Measurements from ENCODE around the gene BCL3. TPM values are rescaled to one million over a fixed set of nuclear protein-coding genes. Genes with fewer than 3 reads are reported as not detected.

BCL3 gene
- total RNA-seq, 1 donor from 2014 or later: not detected

DNA sequence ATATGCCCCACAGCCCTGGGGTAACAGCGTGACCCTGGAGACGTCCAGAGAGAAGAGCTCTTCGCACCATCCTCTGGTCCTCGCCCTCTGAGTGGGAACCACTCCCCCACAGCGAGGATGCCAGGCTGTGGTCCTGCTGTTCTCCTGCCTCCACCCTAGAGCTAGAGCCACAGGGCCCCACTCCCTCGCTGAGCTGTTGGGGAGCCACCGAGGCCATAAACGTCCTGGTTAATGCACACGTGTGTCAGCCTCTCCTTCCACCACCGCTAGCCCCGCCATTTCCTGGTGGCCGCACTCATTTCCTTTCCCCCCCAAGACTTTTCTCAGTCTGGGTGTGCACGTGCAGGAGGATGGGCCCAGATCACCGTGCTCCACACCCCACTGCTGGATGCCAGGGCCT is 38.0 kb upstream of the BCL3 start:
- H4K20me1 ChIP-seq (ENCODE audit: low read depth): no peaks in the 10 kb centered on the region
- H3K4me3 Mint-ChIP-seq: no peak overlapping the region
- no peak for TF ChIP-seq EZH2phosphoT487 (IDR thresholded peaks at IDR 0.05)
- TF ChIP-seq, protein P1, sequence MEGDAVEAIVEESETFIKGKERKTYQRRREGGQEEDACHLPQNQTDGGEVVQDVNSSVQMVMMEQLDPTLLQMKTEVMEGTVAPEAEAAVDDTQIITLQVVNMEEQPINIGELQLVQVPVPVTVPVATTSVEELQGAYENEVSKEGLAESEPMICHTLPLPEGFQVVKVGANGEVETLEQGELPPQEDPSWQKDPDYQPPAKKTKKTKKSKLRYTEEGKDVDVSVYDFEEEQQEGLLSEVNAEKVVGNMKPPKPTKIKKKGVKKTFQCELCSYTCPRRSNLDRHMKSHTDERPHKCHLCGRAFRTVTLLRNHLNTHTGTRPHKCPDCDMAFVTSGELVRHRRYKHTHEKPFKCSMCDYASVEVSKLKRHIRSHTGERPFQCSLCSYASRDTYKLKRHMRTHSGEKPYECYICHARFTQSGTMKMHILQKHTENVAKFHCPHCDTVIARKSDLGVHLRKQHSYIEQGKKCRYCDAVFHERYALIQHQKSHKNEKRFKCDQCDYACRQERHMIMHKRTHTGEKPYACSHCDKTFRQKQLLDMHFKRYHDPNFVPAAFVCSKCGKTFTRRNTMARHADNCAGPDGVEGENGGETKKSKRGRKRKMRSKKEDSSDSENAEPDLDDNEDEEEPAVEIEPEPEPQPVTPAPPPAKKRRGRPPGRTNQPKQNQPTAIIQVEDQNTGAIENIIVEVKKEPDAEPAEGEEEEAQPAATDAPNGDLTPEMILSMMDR (IDR thresholded peaks at IDR 0.05): no peak
- no peaks in the 10 kb centered on the region for H3F3A ChIP-seq (ENCODE audit: low read depth)
- H3K4me1 Mint-ChIP-seq: no peaks in the 10 kb centered on the region
- no peaks in the 10 kb centered on the region for H3K9me3 ChIP-seq (ENCODE audit: low read depth)
- no peak overlapping the region for H3K4me2 ChIP-seq
- H3K36me3 Mint-ChIP-seq: no peaks in the 10 kb centered on the region
- DNase-seq (ENCODE audit: low spot score): no peak
- no peaks in the 10 kb centered on the region for H3K79me2 ChIP-seq (ENCODE audit: low read depth)
- H3K27ac Mint-ChIP-seq: no peak overlapping the region
- peaks cover under 1% of the 10 kb centered on the region for H3K9me3 Mint-ChIP-seq
- no peaks in the 10 kb centered on the region for H3K36me3 ChIP-seq
- no peak overlapping the region for H3K27ac ChIP-seq
- H3K4me3 ChIP-seq: no peak overlapping the region
- H3K27me3 Mint-ChIP-seq (ENCODE audit: insufficient read depth, low read depth): peaks cover 15% of the 10 kb centered on the region
- H2AFZ ChIP-seq (replicated peaks): no peak overlapping the region
- H3K27me3 ChIP-seq: no peaks in the 10 kb centered on the region
- H3K9ac ChIP-seq: no peak overlapping the region
- no peaks in the 10 kb centered on the region for H3K4me1 ChIP-seq

DNA sequence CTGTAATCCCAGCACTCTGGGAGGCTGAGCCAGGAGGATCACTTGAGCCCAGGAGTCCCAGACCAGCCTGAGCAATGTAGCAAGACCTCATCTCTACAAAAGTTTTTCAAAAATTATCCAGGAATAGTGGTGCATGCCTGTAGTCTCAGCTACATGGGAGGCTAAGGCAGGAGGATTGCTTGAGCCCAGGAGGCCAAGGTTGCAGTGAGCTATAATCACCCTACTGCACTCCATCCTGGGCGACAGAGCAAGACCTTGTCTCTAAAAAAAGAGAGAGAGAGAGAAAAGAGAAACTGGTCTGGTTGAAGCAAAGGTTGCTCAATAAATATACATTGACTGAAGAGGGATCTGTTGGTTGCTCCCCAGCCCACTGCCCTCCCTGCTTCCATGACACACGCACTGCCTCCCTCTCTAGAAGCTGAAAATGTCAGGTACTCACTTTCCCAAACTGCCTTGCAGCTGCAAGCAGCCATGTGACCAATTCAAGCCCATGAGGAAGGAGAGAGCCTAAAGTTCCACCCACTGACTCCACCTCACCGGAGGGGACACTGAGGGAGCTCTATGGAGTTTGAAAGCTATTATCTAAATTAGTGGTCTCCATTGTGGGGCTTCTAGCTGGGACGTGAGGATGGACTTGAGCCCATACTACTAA is 35.5 kb upstream of the BCL3 start:
- Histone ChIP-seq H3K4me1 (no peaks in the 10 kb centered on the region), H3K4me3 (no peak overlapping the region), H3K79me2 (ENCODE audit: low read depth) (no peaks in the 10 kb centered on the region), H3K4me2 (no peak overlapping the region), H3K27me3 (no peaks in the 10 kb centered on the region), H3K9me3 (ENCODE audit: low read depth) (no peaks in the 10 kb centered on the region), H3K36me3 (no peaks in the 10 kb centered on the region), H3K27ac (no peak overlapping the region), H3K9ac (no peak overlapping the region), H4K20me1 (ENCODE audit: low read depth) (no peaks in the 10 kb centered on the region), H3F3A (ENCODE audit: low read depth) (no peaks in the 10 kb centered on the region), H2AFZ (replicated peaks) (no peak overlapping the region)
- TF ChIP-seq, protein P1 (IDR thresholded peaks at IDR 0.05): no peak
- TF ChIP-seq EZH2 (IDR thresholded peaks at IDR 0.05) (no peak), EZH2phosphoT487 (IDR thresholded peaks at IDR 0.05) (no peak)
- H3K27me3 Mint-ChIP-seq (ENCODE audit: insufficient read depth, low read depth): peaks cover 13% of the 10 kb centered on the region
- no peaks in the 10 kb centered on the region for H3K4me1 Mint-ChIP-seq
- DNase-seq (ENCODE audit: low spot score): no peak
- H3K9me3 Mint-ChIP-seq: no peaks in the 10 kb centered on the region
- no peak overlapping the region for H3K27ac Mint-ChIP-seq
- no peaks in the 10 kb centered on the region for H3K36me3 Mint-ChIP-seq
- no peak overlapping the region for H3K4me3 Mint-ChIP-seq

DNA sequence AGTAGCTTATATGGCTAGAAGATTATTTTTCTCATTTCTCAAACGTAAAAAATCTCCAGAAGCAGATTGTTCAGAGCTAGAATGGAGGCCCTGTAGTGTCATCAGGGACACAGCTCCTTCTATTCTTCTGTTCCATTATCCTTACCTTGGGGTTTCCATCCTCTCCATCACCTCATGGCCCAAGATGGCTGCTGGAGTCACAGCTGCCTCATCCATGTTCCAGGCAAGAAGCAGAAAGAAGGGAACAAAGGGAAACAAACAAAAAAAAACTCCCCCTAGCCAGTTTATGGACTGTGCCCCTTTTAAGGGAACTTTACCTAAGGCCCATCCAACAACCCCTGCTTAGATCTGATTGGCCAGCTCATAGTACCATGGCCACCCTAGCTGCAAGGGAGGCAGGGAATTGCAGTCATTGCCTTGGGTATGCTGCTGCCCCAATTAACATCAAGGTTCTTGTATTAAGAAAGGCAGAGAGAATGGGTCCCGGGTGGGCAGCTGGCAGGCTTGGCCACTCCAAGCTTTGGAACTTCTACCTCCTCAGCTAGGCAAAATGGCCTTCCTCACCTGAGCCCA is 33.8 kb upstream of the BCL3 start:
- Histone ChIP-seq H3K4me2 (no peak overlapping the region), H2AFZ (replicated peaks) (no peak overlapping the region), H3K4me3 (no peak overlapping the region), H3K36me3 (no peaks in the 10 kb centered on the region), H4K20me1 (ENCODE audit: low read depth) (no peaks in the 10 kb centered on the region), H3K9ac (no peak overlapping the region), H3K4me1 (peaks cover 5% of the 10 kb centered on the region), H3K79me2 (ENCODE audit: low read depth) (no peaks in the 10 kb centered on the region), H3F3A (ENCODE audit: low read depth) (no peaks in the 10 kb centered on the region), H3K27ac (no peak overlapping the region), H3K9me3 (ENCODE audit: low read depth) (no peaks in the 10 kb centered on the region), H3K27me3 (no peaks in the 10 kb centered on the region)
- Mint-ChIP-seq H3K4me3 (no peak overlapping the region), H3K9me3 (no peaks in the 10 kb centered on the region), H3K27me3 (ENCODE audit: insufficient read depth, low read depth) (peaks cover 15% of the 10 kb centered on the region), H3K36me3 (no peaks in the 10 kb centered on the region), H3K4me1 (peaks cover 12% of the 10 kb centered on the region), H3K27ac (no peak overlapping the region)
- TF ChIP-seq EZH2 (IDR thresholded peaks at IDR 0.05) (no peak), EZH2phosphoT487 (IDR thresholded peaks at IDR 0.05) (no peak)
- TF ChIP-seq, protein P1 (IDR thresholded peaks at IDR 0.05): no peak
- DNase-seq (ENCODE audit: low spot score): no peak
